NCI-H460 (cell line): Measurements from ENCODE around the gene RBCK1. TPM values are rescaled to one million over a fixed set of nuclear protein-coding genes. Genes with fewer than 3 reads are reported as not detected.
"Not testable (repeated sequence)": the region's sequence is repeated elsewhere in the genome, so short reads cannot be mapped to it uniquely, and the experiment has no call there.

Source experiments
- DNase-seq: peaks from one replicate; pipeline ENCODE4 v3.0.0-alpha.2; 2016; ENCODE audit warnings: low read depth; ENCODE audit errors: extremely low read depth
- total RNA-seq: library from RNA; depleted of rRNA; stranded (reverse); fragments of >200 nt; shearing (Covaris generic); gene quantifications from 2 replicates; pipeline ENCODE4 v1.2.3, GENCODE V29; 2014

The RBCK1 gene
- total RNA-seq, 1 experiment from 2014 or later, result 211 TPM

GRCh38 chr20:461254-462198 lies 53.4 kb downstream of the RBCK1 start:
- DNase-seq, result no peak

- peak; percentile 84 for DNase-seq
These were observed 54.3 kb downstream of the RBCK1 start, which contains the start of gene TBC1D20 for GRCh38 chr20:462199-462991. TBC1D20 (minus strand) TSS chr20:462533; CDS start chr20:462405, 128 bp downstream.

GRCh38 chr20:467755-468154 lies 59.7 kb downstream of the RBCK1 start:
- no peak for DNase-seq

- no peak for DNase-seq
These were observed 61.8 kb downstream of the RBCK1 start for GRCh38 chr20:469746-470490.

GRCh38 chr20:472137-472846 lies 64.2 kb downstream of the RBCK1 start:
- DNase-seq, result no peak

- DNase-seq, result no peak
These were observed 64.8 kb downstream of the RBCK1 start for GRCh38 chr20:472889-473292.

GRCh38 chr20:474581-474980 lies 66.5 kb downstream of the RBCK1 start:
- no peak for DNase-seq

GRCh38 chr20:475463-476357 lies 67.6 kb downstream of the RBCK1 start:
- no peak for DNase-seq

GRCh38 chr20:476561-477249 lies 68.6 kb downstream of the RBCK1 start:
- DNase-seq, result not testable (repeated sequence)

- DNase-seq, result no peak
These were observed 70.2 kb downstream of the RBCK1 start for GRCh38 chr20:478010-478948.

GRCh38 chr20:478949-479429 lies 70.9 kb downstream of the RBCK1 start:
- DNase-seq, result peak; percentile 68

GRCh38 chr20:479487-479886 lies 71.4 kb downstream of the RBCK1 start:
- DNase-seq, result no peak

- DNase-seq, result no peak
These were observed 71.9 kb downstream of the RBCK1 start for GRCh38 chr20:480044-480443.

GRCh38 chr20:481167-481566 lies 73.1 kb downstream of the RBCK1 start:
- DNase-seq, result no peak
